GM18505 (cell line): ENCODE results near the gene MAP7D2.
"Not testable (repeated sequence)": the region's sequence is repeated elsewhere in the genome, so short reads cannot be mapped to it uniquely, and the experiment has no call there.

Experiments used
- ATAC-seq: cut with Tn5 transposase; IDR thresholded peaks from one replicate; pipeline ENCODE4 v1.9.1; 2021; ENCODE audit not compliant: unreplicated experiment
- POLR2A ChIP-seq: IDR thresholded peaks from 4 replicates; pipeline ENCODE4 v1.6.1; 2011; ENCODE audit warnings: borderline replicate concordance; ENCODE audit not compliant: insufficient read depth, insufficient read length; ENCODE audit errors: extremely low read depth

MAP7D2 gene

GRCh38 chrX:20132666-20133065 lies 16.0 kb upstream of the MAP7D2 start:
- no peak for ATAC-seq
- TF ChIP-seq POLR2A: no peak

- no peak for TF ChIP-seq POLR2A
- ATAC-seq: no peak
These were observed 13.7 kb upstream of the MAP7D2 start for GRCh38 chrX:20130357-20130756.

GRCh38 chrX:20129547-20129946 lies 12.8 kb upstream of the MAP7D2 start:
- no peak for ATAC-seq
- no peak for TF ChIP-seq POLR2A

DNA sequence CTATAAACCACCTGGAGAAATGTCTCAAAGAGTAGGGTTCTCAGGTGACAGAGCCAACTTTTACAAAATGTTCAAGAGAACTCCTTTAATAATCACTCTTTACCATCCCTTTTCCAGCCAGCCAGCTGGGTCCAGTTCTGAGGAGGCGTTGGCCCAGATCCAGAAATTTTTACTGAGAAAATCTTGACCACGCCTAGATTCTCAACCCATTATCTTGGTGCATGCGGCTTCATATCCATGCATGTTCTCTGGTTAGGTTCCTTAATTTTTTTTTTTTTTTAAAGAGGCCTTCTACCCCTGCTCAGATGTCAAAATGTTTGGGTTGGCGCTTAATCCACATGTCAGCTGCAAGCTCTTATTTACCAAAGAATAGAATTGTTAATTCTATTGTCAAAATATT lies 12.0 kb upstream of the MAP7D2 start:
- no peak for ATAC-seq
- TF ChIP-seq POLR2A: no peak

DNA sequence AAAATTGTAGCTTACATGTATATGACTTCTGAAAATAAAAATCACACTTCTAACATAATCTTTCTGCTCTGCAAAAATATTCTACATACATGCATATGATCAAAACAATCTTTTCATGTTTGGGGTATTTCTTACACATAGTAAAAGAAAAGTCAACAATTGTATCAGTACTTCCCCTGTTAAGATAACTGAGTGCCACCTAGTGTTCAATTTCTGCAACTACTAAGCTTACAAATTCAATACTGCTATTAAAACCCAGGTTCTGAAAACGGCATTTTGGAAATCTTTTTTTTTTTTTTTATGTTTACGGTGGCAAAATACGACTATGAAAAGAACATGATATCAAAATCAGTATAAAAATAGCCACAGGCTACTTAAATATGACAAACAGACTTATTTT lies 10.7 kb upstream of the MAP7D2 start:
- ATAC-seq: not testable (repeated sequence)

- peak; percentile 56 for ATAC-seq
These were observed 10.1 kb upstream of the MAP7D2 start for GRCh38 chrX:20126833-20127232.

- no peak for TF ChIP-seq POLR2A
- ATAC-seq: no peak
These were observed 8.3 kb upstream of the MAP7D2 start for GRCh38 chrX:20124964-20125363.

DNA sequence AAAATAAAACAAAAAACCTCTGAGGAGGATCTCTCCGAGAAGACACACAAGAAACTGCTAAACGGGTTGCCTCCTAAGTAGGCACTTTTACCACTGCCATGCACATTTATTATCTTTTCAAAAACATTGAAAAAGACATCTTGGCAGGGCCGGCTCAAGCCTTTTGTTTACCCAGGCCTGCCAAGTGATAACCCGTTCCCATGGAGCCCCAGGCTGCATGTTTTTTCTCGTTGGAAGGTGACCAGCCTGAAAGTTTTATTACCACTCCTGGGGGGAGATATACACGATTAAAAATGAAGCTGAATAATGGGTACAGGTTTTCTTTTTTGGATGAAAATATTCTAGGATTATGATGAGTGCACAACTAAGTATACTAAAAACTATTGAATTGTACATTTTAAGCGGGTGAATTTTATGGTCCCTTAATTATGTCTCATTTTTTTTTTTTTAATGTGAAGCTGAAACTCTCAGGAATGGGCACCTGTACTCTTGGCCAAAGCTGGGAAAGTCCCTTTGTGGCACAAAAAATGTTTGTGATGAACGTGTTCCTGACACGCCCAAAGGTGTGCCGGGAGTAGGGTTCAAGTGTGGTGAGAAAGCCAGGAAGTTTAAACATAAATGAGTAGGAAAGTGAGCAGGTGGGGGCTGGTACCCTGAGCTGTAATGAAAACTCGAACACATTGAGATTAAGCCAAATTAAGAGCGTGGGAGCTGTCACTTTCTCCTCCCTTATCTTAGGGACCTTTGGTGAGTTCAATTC lies 1.5 kb upstream of the MAP7D2 start:
- ATAC-seq: no peak

DNA sequence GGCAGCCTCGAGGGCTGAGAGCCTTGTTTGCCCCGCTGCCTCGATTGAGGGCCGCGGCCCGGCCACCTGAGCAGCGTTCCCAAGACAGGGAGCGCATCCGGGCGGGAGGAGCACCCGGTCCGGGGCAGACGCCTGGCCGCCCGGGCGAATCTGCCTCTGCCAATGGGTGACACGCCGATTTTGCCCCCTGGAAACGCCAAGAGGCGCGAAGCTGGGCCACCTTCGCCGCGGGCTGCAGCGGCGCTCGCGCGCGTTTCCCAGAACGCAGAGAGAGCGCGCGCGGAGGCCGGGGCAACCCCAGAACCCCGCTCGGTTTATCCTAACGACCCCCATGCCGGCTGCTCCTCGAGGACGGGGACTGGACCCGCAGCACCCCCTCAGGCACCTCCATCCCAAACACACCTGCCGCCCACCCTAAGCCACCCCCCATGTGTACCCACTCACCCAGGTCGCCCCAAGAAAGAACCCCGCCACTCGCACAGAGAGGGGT lies 575 bp downstream of the MAP7D2 start:
- no peak for ATAC-seq
- TF ChIP-seq POLR2A: no peak

More for the DNA sequence above, 1.5 kb upstream of the MAP7D2 start:
- TF ChIP-seq POLR2A: no peak

DNA sequence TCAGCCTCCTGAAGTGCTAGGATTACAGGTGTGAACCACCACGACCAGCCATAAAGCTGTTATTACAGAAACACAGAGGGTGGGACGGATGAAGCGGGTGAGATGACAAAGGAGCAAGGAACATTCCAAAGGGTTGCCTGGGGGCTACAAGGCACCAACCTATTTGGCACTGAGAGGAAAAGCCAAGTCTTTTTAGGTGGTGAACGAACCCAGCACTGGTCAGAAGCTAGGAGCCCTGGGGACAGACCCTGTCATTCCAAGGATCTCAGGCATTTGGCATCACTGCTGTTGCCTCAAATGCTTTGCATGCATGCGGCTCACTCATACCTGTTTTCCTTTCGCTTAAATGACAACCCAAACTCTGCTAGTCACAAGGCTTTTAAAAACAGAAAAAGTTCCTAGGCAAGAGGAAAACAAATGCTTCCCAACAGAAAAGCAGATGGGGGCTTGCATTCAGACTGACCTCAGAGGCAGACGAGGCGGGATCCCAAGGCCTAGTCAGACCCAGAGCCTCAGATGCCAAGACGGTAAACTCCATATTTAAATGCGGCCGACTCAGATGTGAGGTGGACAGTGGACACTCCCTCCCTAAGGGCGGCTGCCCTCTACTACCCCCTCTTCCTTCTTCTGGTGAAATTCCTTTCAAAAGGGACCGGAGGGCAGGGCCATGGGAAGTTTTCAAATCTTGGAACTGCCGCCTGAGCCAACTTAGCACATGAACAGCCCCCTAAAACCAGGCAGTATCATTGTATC lies 4.5 kb downstream of the MAP7D2 start:
- TF ChIP-seq POLR2A: no peak
- no peak for ATAC-seq

DNA sequence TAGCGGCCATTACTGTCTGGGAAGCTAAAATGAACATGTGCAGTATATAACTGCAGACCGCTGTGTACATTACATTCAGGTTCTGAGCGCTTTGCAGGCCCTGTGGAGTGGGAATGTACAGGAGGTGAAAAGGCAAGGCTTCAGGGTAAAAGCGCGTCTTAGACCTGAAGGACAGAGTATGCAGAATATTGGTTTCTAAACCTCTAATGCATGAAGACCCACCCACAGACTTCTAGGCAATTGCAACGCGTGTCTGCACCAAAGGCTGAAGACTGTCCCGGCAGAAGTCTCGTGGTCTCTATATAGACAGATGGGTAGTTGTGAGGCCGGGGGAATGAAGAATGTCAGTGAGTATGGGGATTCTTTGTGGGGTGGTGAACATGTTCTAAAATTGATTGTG lies 5.4 kb downstream of the MAP7D2 start:
- ATAC-seq: no peak
- TF ChIP-seq POLR2A: no peak

DNA sequence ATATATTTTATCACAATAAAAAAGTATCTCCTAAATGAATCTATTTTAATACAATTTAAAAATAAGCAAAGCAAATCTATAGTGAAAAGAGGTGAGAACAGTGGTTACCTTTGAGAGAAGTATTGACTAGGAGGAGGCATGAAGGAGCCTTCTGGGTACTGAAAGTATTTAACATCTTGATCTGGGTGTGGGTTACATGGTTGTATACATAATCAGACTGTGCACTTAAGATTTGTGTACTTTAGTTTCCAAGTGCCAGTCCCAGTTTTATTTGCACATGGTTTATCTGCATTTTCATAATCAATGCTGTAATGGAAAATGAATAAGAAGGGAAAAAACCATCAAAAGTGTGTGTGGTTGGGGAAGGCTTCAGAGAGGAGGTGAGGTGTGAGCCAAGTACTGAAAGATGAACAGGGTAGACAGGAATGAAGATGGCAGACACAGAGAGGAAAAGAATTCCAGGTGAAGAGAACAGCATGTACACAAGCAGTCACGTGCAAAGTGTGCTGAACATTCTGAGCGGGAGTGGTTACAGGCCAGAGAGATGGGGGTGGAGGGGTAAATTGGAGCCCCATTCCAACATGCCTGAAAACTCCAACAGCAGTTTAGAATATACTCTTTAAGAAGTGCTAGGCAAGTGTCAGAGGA lies 14.6 kb downstream of the MAP7D2 start:
- ATAC-seq: no peak
- TF ChIP-seq POLR2A: no peak

DNA sequence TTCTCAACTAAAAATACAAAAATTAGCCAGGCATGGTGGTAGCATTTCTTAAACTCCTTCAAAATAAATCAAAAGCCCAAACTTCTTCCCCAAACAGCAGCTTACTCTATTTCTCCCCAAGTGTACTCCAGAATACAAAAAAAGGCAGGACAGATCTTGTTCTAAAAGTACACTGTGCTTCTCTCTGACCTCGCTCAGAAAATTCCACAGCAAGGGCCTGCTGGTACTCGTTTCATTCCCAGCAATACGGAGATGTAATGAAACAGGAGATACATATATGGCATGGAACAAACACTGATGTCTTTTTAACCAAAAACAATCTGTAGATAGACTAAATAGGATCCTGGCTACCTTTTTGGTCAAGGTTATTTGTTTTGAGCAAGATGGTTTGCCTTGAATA lies 25.2 kb downstream of the MAP7D2 start:
- TF ChIP-seq POLR2A: no peak

GRCh38 chrX:20089845-20090244 lies 26.9 kb downstream of the MAP7D2 start:
- no peak for TF ChIP-seq POLR2A
- ATAC-seq: no peak

More for the DNA sequence above, 25.2 kb downstream of the MAP7D2 start:
- ATAC-seq: no peak

DNA sequence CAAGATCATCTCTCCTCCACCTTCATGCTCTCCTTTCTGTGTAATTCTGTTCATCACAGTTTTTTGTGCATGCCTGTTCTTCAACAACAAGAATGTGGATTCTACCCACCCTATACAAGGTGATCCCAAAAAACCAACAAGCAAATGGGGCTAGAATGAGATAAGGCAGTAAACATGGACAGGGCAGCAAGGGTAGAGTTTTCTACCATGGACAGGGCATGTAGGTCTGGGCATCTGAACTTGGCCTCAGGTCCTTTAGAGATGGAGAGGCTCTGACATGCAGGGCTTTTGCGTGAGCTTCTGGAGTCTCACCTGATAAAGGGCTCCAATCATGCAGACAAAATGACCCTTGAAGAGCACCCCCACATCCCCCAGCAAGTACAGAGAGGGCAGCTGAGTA lies 36.4 kb downstream of the MAP7D2 start:
- no peak for TF ChIP-seq POLR2A

More for the DNA sequence above, 36.4 kb downstream of the MAP7D2 start:
- ATAC-seq: no peak
